VCaP (cell line): Measurements from ENCODE around the gene USE1.

Experiments
- H3K27ac ChIP-seq: fragments of 450-650 bp; 2 replicates; pipeline ENCODE4 v1.5.1; 2017
- CTCF ChIP-seq: fragments of 450-650 bp; conservative IDR thresholded peaks from 2 replicates; pipeline ENCODE4 v1.5.1; 2017; ENCODE audit warnings: mild to moderate bottlenecking, moderate library complexity

USE1 gene

GRCh38 chr19:17215127-17215971 lies at the start of gene USE1:
TSS of gene USE1 (plus strand) at chr19:17215357. CDS start at chr19:17215406, 49 bp downstream.
- TF ChIP-seq CTCF, result no peak
- peak within 1 kb of the TSS; percentile 95 for H3K27ac ChIP-seq

GRCh38 chr19:17165715-17166114 lies 49.4 kb upstream of the USE1 start:
- TF ChIP-seq CTCF, result no peak
- H3K27ac ChIP-seq, result no peak overlapping the region

GRCh38 chr19:17170538-17171297 lies 44.4 kb upstream of the USE1 start:
- H3K27ac ChIP-seq, result no peak overlapping the region
- no peak for TF ChIP-seq CTCF

GRCh38 chr19:17171874-17172273 lies 43.3 kb upstream of the USE1 start:
- TF ChIP-seq CTCF, result no peak
- no peak overlapping the region for H3K27ac ChIP-seq

- TF ChIP-seq CTCF, result peak; percentile 31; the same call in 1 of the 2 replicates
- peak overlapping the region; percentile 18; the same call in 1 of the 2 replicates for H3K27ac ChIP-seq
Observed at GRCh38 chr19:17172624-17173345, 42.4 kb upstream of the USE1 start.

- no peak for TF ChIP-seq CTCF
- H3K27ac ChIP-seq, result no peak overlapping the region
Observed at GRCh38 chr19:17178291-17178690, 36.9 kb upstream of the USE1 start.
